GM12872 (cell line): ENCODE data around the gene CTDSPL.

Experiments used
- CTCF ChIP-seq: IDR thresholded peaks from 3 replicates; pipeline ENCODE4 v1.5.1; 2011; ENCODE audit warnings: low read depth, mild to moderate bottlenecking, low read length, moderate library complexity; ENCODE audit not compliant: insufficient read depth

CTDSPL gene

DNA sequence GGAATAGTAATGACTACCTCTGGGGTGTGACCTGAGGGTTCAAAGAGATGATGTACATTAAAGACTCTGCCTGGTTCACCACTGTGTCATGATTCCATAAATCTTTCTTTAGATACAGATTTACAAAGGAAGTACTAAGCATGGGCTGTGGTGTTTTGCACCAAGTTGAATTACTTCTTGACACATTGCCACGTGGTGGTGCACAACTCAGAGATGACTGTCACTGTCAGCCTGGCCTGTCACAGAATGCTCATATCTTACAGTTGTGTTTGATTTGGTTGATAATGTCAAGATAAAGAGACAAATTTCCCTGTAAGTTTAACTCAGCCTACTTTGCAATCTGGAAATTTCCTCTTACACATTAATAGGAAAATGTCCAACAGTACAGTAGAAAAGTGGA lies 3.2 kb downstream of the CTDSPL start:
- no peak; the same call in 2 of the 3 replicates for TF ChIP-seq CTCF

- no peak for TF ChIP-seq CTCF
Measured at GRCh38 chr3:37867144-37867543, 5.5 kb downstream of the CTDSPL start.

DNA sequence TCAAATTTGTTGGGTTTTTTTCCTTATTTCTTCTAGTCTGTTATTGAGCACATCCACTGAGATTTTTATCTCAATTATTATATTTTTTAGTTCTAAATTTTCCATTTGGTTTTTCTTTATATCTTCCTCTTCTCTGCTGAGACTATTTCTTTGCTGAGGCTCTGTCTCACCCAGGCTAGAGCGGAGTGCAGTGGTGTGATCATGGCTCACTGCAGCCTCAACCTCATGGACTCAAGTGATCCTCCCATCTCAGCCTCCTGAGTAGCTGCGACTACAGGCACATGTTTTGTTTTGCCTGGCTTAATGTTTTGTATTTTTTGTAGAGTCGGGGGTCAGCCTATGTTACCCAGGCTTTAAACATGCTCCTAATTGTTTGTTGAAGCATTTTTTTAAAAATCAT lies 10.2 kb downstream of the CTDSPL start:
- no peak for TF ChIP-seq CTCF

GRCh38 chr3:37872413-37873160 lies 10.9 kb downstream of the CTDSPL start:
- no peak for TF ChIP-seq CTCF

DNA sequence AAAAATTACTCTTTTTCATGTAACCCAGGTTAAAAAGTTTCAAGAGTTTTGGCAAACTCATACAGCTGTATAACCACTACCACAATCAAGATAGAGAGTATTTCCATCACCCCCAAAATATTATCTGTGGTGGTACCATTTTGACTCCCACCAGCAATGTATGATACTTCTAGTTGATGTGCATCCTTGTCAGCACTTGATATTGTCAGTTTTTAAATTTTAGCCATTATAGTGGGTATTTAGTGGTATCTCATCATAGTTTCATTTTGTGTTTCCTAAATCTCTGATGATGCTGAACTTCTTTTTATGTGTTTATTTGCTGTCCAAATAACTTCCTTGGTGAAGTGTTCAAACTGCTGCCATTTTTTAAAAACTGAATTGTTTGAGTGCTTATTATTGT lies 14.6 kb downstream of the CTDSPL start:
- no peak for TF ChIP-seq CTCF

- no peak for TF ChIP-seq CTCF
Measured at GRCh38 chr3:37882711-37883110, 21.0 kb downstream of the CTDSPL start.

- no peak for TF ChIP-seq CTCF
Measured at GRCh38 chr3:37885814-37886213, 24.1 kb downstream of the CTDSPL start.
